Measurements from ENCODE around the gene CCR6.
"Not testable (repeated sequence)": the region's sequence is repeated elsewhere in the genome, so short reads cannot be mapped to it uniquely, and the experiment has no call there.

Gene CCR6

GRCh38 chr6:167178896-167179655 lies 56.2 kb downstream of the CCR6 start:
- not testable (repeated sequence) for DNase-seq

GRCh38 chr6:167180086-167180485 lies 57.2 kb downstream of the CCR6 start:
- DNase-seq, result not testable (repeated sequence)

- DNase-seq, result not testable (repeated sequence)
These were observed 58.5 kb downstream of the CCR6 start for GRCh38 chr6:167181351-167181750.

GRCh38 chr6:167182913-167183314 lies 60.0 kb downstream of the CCR6 start:
- DNase-seq, result not testable (repeated sequence)

- not testable (repeated sequence) for DNase-seq
These were observed 62.2 kb downstream of the CCR6 start for GRCh38 chr6:167185101-167185500.

GRCh38 chr6:167187275-167187674 lies 64.4 kb downstream of the CCR6 start:
- not testable (repeated sequence) for DNase-seq

Measured in stimulated activated CD4-positive, alpha-beta T cell treated with anti-CD3 and anti-CD28 coated beads, Interleukin-12 subunit alpha, Interleukin-12 subunit beta, amount 100 ng/mL, for 4 hours (primary cell).